ENCODE data around the gene UBE3C.
"Not testable (repeated sequence)": the region's sequence is repeated elsewhere in the genome, so short reads cannot be mapped to it uniquely, and the experiment has no call there.

Gene UBE3C

GRCh38 chr7:157274094-157274634 lies 135.4 kb downstream of the UBE3C start:
- not testable (repeated sequence) for DNase-seq

GRCh38 chr7:157274991-157275427 lies 136.3 kb downstream of the UBE3C start:
- no peak for DNase-seq

- no peak for DNase-seq
Observed at GRCh38 chr7:157276091-157276561, 137.4 kb downstream of the UBE3C start.

- no peak for DNase-seq
Observed at GRCh38 chr7:157276731-157277562, 138.2 kb downstream of the UBE3C start.

GRCh38 chr7:157277568-157277967 lies 138.8 kb downstream of the UBE3C start:
- not testable (repeated sequence) for DNase-seq

- DNase-seq, result no peak
Observed at GRCh38 chr7:157278167-157278790, 139.6 kb downstream of the UBE3C start.

- no peak for DNase-seq
Observed at GRCh38 chr7:157278791-157279724, 140.3 kb downstream of the UBE3C start.

GRCh38 chr7:157279741-157280215 lies 141.1 kb downstream of the UBE3C start:
- DNase-seq, result no peak

GRCh38 chr7:157280216-157280841 lies 141.6 kb downstream of the UBE3C start:
- DNase-seq, result no peak

GRCh38 chr7:157281221-157281998 lies 142.7 kb downstream of the UBE3C start:
- no peak for DNase-seq

- no peak for DNase-seq
Observed at GRCh38 chr7:157282141-157282801, 143.5 kb downstream of the UBE3C start.

- DNase-seq, result no peak
Observed at GRCh38 chr7:157284229-157285014, 145.7 kb downstream of the UBE3C start.

- DNase-seq, result no peak
Observed at GRCh38 chr7:157291404-157292080, 152.8 kb downstream of the UBE3C start.

GRCh38 chr7:157292258-157292657 lies 153.5 kb downstream of the UBE3C start:
- no peak for DNase-seq

- DNase-seq, result no peak
Observed at GRCh38 chr7:157292770-157293412, 154.2 kb downstream of the UBE3C start.

- DNase-seq, result no peak
Observed at GRCh38 chr7:157293413-157293788, 154.7 kb downstream of the UBE3C start.

- DNase-seq, result no peak
Observed at GRCh38 chr7:157294773-157295172, 156.0 kb downstream of the UBE3C start.

- no peak for DNase-seq
Observed at GRCh38 chr7:157295338-157295737, 156.6 kb downstream of the UBE3C start.

- no peak for DNase-seq
Observed at GRCh38 chr7:157297185-157297584, 158.5 kb downstream of the UBE3C start.
